ENCODE measurements around the gene AMDHD2. TPM values are rescaled to one million over a fixed set of nuclear protein-coding genes. Genes with fewer than 3 reads are reported as not detected.
"Not testable (repeated sequence)": the region's sequence is repeated elsewhere in the genome, so short reads cannot be mapped to it uniquely, and the experiment has no call there.

The AMDHD2 gene
- total RNA-seq, 2 experiments from 2014 or later: 51.8 to 59.7 TPM

DNA sequence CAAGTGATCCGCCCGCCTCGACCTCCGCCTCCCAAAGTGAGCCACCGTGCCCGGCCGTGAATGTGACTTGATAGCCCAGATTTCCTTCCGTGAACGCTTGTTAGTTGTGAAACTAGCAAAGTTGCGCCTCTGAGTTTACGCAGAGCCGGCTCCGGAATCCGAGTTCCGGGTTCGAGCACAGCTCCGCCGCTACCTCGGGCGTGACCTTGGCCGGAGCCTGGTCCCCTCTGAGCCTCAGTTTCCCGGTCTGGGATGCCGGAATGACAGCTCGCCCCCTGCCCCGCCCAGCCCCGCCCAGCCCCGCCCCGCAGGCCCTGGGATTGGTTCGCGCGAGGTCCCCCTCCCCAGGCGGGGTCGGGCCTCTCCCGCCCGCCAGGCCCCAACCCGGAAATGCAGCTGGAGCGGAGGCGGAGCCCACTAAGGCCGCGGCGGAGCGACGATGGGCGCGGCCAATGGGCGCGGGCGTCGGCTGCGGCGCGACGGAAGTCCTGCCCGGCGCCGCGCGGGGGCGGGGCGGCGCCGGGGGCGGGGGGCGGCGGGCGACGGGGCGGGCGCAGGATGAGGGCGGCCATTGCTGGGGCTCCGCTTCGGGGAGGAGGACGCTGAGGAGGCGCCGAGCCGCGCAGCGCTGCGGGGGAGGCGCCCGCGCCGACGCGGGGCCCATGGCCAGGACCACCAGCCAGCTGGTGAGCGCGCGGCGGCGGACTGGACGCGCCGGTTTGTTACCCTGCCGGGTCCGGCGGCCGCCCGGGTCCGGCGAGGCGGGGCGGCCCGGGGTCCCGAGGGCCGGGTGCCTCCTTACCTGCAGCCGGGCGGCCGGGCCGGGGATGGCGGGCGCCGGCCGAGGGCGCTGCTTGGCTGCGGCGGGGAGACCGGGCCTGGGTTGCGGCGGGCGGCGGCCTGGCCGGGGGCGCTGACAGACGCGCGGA, 17.5 kb downstream of the AMDHD2 start, which contains the start of gene PDPK1:
Gene PDPK1 (plus strand): TSS at position 571 of the 929 bp plus-strand sequence. CDS start 92 bp downstream, at position 663.
- H3K9me3 ChIP-seq (ENCODE audit: low read length): no peaks in the 10 kb centered on the region
- H3K4me3 ChIP-seq (ENCODE audit: low read depth, low read length, poor library complexity, severe bottlenecking): peak within 1 kb of the TSS; percentile 75
- peaks cover 16% of the 10 kb centered on the region for H3K79me2 ChIP-seq (ENCODE audit: insufficient read depth, low read depth, low read length)
- intact Hi-C loops (cut with micrococcal nuclease; ENCODE audit: unreplicated experiment): loop anchor here (10.0 kb wide), 2 partner anchors 137 to 217 kb away; partner anchors contain the start of gene SRRM2
- peaks cover 30% of the 10 kb centered on the region for H3K4me1 ChIP-seq (ENCODE audit: insufficient read depth, low read length, poor library complexity, severe bottlenecking)
- H3K27ac ChIP-seq (ENCODE audit: low read depth, low read length, poor library complexity, severe bottlenecking): peak within 1 kb of the TSS; percentile 50
- TF ChIP-seq, protein P1, sequence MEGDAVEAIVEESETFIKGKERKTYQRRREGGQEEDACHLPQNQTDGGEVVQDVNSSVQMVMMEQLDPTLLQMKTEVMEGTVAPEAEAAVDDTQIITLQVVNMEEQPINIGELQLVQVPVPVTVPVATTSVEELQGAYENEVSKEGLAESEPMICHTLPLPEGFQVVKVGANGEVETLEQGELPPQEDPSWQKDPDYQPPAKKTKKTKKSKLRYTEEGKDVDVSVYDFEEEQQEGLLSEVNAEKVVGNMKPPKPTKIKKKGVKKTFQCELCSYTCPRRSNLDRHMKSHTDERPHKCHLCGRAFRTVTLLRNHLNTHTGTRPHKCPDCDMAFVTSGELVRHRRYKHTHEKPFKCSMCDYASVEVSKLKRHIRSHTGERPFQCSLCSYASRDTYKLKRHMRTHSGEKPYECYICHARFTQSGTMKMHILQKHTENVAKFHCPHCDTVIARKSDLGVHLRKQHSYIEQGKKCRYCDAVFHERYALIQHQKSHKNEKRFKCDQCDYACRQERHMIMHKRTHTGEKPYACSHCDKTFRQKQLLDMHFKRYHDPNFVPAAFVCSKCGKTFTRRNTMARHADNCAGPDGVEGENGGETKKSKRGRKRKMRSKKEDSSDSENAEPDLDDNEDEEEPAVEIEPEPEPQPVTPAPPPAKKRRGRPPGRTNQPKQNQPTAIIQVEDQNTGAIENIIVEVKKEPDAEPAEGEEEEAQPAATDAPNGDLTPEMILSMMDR (conservative IDR thresholded peaks at IDR 0.05; ENCODE audit: low read length): no peak
- TF ChIP-seq EZH2phosphoT487 (IDR thresholded peaks at IDR 0.05; ENCODE audit: borderline replicate concordance, low read depth, low read length): no peak
- peak within 1 kb of the TSS; percentile 68; the same call in 1 of the 2 replicates for H2AFZ ChIP-seq (ENCODE audit: low read length)
- H3K4me2 ChIP-seq (ENCODE audit: low read length): peak within 1 kb of the TSS; percentile 77
- H3K9me2 ChIP-seq (ENCODE audit: insufficient read depth, low read length): no peaks in the 10 kb centered on the region
- no TSS peak for BruUV-seq (replicated peaks)
- DNase-seq (ENCODE audit: low spot score): peak; percentile 97
- H4K20me1 ChIP-seq (ENCODE audit: insufficient read depth, low read length): 0 out of 2 replicates have a peak, but pooled peaks cover 6% of the 10 kb centered on the region
- ChIA-PET POLR2A (interaction anchor here (0.6 to 1.0 kb wide), 2 partner anchors 19 to 111 kb away, joined by 3 read pairs; no protein-coding TSS in a partner anchor), CTCF (ENCODE audit: unreplicated experiment) (no interaction called here)
- peaks cover 16% of the 10 kb centered on the region; the same call in 1 of the 2 replicates for H3K36me3 ChIP-seq (ENCODE audit: insufficient read depth, low read length)

DNA sequence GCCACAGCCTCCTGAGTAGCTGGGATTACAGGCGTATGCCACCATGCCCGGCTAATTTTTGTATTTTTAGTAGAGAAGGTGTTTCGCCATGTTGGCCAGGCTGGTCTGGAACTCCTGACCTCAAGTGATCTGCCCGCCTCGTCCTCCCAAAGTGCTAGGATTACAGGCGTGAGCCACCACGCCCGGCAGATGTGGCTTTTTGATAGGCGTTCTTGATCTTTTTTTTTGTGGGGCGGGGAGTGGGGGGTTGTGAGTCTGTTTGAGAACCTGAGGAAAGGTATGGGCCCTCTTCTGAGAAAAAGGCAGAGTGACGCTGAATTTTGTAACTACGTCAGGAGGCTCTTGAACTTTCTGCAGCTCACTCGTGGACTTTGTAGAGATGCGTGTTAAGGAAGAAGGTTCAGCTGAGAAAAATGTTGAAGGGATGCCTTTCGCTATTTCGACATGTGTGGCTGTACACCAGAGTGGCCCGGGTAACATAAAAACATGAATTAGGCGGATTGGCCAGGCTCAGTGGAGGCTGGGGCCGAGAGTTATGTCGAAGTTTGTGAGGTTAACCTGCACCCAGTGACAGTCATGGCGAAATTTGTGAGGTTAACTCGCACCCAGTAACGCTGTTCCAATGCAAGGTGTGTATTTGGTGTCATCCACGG, 19.1 kb downstream of the AMDHD2 start:
- Histone ChIP-seq H3K79me2 (ENCODE audit: insufficient read depth, low read depth, low read length) (peaks cover 20% of the 10 kb centered on the region), H3K4me3 (ENCODE audit: low read depth, low read length, poor library complexity, severe bottlenecking) (peak overlapping the region; percentile 72), H3K36me3 (ENCODE audit: insufficient read depth, low read length) (peaks cover 19% of the 10 kb centered on the region; the same call in 1 of the 2 replicates), H3K4me2 (ENCODE audit: low read length) (peak overlapping the region; percentile 77), H3K4me1 (ENCODE audit: insufficient read depth, low read length, poor library complexity, severe bottlenecking) (peaks cover 22% of the 10 kb centered on the region)
- intact Hi-C loops (cut with micrococcal nuclease; ENCODE audit: unreplicated experiment): loop anchor here (10.0 kb wide), 2 partner anchors 135 to 215 kb away; partner anchors contain the start of gene SRRM2
- H3K9me2 ChIP-seq (ENCODE audit: insufficient read depth, low read length); H4K20me1 ChIP-seq (ENCODE audit: insufficient read depth, low read length); H3K27ac ChIP-seq (ENCODE audit: low read depth, low read length, poor library complexity, severe bottlenecking); H2AFZ ChIP-seq (ENCODE audit: low read length); BruUV-seq (replicated peaks); POLR2A ChIA-PET; H3K9me3 ChIP-seq (ENCODE audit: low read length); DNase-seq (ENCODE audit: low spot score); CTCF ChIA-PET (ENCODE audit: unreplicated experiment): not testable (repeated sequence)

GRCh38 chr16:2539845-2540458, 19.8 kb downstream of the AMDHD2 start:
- CTCF ChIA-PET (ENCODE audit: unreplicated experiment): not testable (repeated sequence)

GRCh38 chr16:2540912-2541311, 20.7 kb downstream of the AMDHD2 start:
- Histone ChIP-seq H3K36me3 (ENCODE audit: insufficient read depth, low read length) (peaks cover 29% of the 10 kb centered on the region; the same call in 1 of the 2 replicates), H3K79me2 (ENCODE audit: insufficient read depth, low read depth, low read length) (peaks cover 30% of the 10 kb centered on the region), H3K4me1 (ENCODE audit: insufficient read depth, low read length, poor library complexity, severe bottlenecking) (peaks cover 22% of the 10 kb centered on the region), H3K4me2 (ENCODE audit: low read length) (peak overlapping the region; percentile 44)
- H3K27ac ChIP-seq (ENCODE audit: low read depth, low read length, poor library complexity, severe bottlenecking); H3K9me2 ChIP-seq (ENCODE audit: insufficient read depth, low read length); H3K4me3 ChIP-seq (ENCODE audit: low read depth, low read length, poor library complexity, severe bottlenecking); intact Hi-C loops (cut with micrococcal nuclease; ENCODE audit: unreplicated experiment); H2AFZ ChIP-seq (ENCODE audit: low read length); POLR2A ChIA-PET; DNase-seq (ENCODE audit: low spot score); BruUV-seq (replicated peaks); H3K9me3 ChIP-seq (ENCODE audit: low read length); CTCF ChIA-PET (ENCODE audit: unreplicated experiment); H4K20me1 ChIP-seq (ENCODE audit: insufficient read depth, low read length): not testable (repeated sequence)

More at GRCh38 chr16:2539845-2540458, 19.8 kb downstream of the AMDHD2 start:
- POLR2A ChIA-PET; H3K4me3 ChIP-seq (ENCODE audit: low read depth, low read length, poor library complexity, severe bottlenecking); DNase-seq (ENCODE audit: low spot score); H3K27ac ChIP-seq (ENCODE audit: low read depth, low read length, poor library complexity, severe bottlenecking); H4K20me1 ChIP-seq (ENCODE audit: insufficient read depth, low read length); H2AFZ ChIP-seq (ENCODE audit: low read length); BruUV-seq (replicated peaks); H3K9me3 ChIP-seq (ENCODE audit: low read length); H3K9me2 ChIP-seq (ENCODE audit: insufficient read depth, low read length): not testable (repeated sequence)
- TF ChIP-seq, protein P1 (conservative IDR thresholded peaks at IDR 0.05; ENCODE audit: low read length): peak; percentile 61
- Histone ChIP-seq H3K4me2 (ENCODE audit: low read length) (peak overlapping the region; percentile 77; the same call in 1 of the 2 replicates), H3K79me2 (ENCODE audit: insufficient read depth, low read depth, low read length) (peaks cover 23% of the 10 kb centered on the region), H3K36me3 (ENCODE audit: insufficient read depth, low read length) (peaks cover 22% of the 10 kb centered on the region; the same call in 1 of the 2 replicates), H3K4me1 (ENCODE audit: insufficient read depth, low read length, poor library complexity, severe bottlenecking) (peaks cover 22% of the 10 kb centered on the region)
- intact Hi-C loops (cut with micrococcal nuclease; ENCODE audit: unreplicated experiment): loop anchor here (10.0 kb wide), 2 partner anchors 135 to 215 kb away; partner anchors contain the start of gene SRRM2
